Loucy (cell line): Measurements from ENCODE around the gene SBF2.

Experiments used
- H2AFZ ChIP-seq: fragments of 200-600 bp; sonication (generic); 2 replicates; pipeline ENCODE4 v1.6.0; 2016; ENCODE audit warnings: antibody characterized with exemption, mild to moderate bottlenecking, low read length, moderate library complexity
- H3F3A ChIP-seq: fragments of 200-600 bp; 2 replicates; pipeline ENCODE4 v1.6.0; 2016; ENCODE audit warnings: antibody characterized with exemption, low read depth, mild to moderate bottlenecking
- H3K27me3 ChIP-seq: fragments of 200-600 bp; sonication (generic); 2 replicates; pipeline ENCODE4 v1.6.1; 2014; ENCODE audit warnings: low read length, mild to moderate bottlenecking; ENCODE audit not compliant: insufficient read depth, poor library complexity, severe bottlenecking
- H3K36me3 ChIP-seq: fragments of 200-600 bp; sonication (generic); 2 replicates; pipeline ENCODE4 v1.6.1; 2016; ENCODE audit warnings: low read length; ENCODE audit not compliant: insufficient read depth
- H3K4me1 ChIP-seq: fragments of 200-600 bp; sonication (generic); 2 replicates; pipeline ENCODE4 v1.5.1; 2014; ENCODE audit warnings: low read length, mild to moderate bottlenecking; ENCODE audit not compliant: insufficient read depth, poor library complexity, severe bottlenecking
- H3K4me2 ChIP-seq: fragments of 200-600 bp; sonication (generic); 2 replicates; pipeline ENCODE4 v1.6.0; 2014; ENCODE audit warnings: antibody characterized with exemption, low read length, low read depth, mild to moderate bottlenecking; ENCODE audit not compliant: poor library complexity, severe bottlenecking
- H3K4me3 ChIP-seq: fragments of 200-600 bp; sonication (generic); 2 replicates; pipeline ENCODE4 v1.5.1; 2014; ENCODE audit warnings: low read length, mild to moderate bottlenecking, mixed read lengths; ENCODE audit not compliant: poor library complexity, severe bottlenecking
- H3K79me2 ChIP-seq: fragments of 200-600 bp; sonication (generic); 2 replicates; pipeline ENCODE4 v1.6.1; 2014; ENCODE audit warnings: low read length; ENCODE audit not compliant: insufficient read depth
- H3K9ac ChIP-seq: fragments of 200-600 bp; sonication (generic); 2 replicates; pipeline ENCODE4 v1.6.0; 2014; ENCODE audit warnings: mild to moderate bottlenecking, low read depth, low read length, moderate library complexity; ENCODE audit not compliant: poor library complexity, severe bottlenecking
- H3K9me2 ChIP-seq: fragments of 200-600 bp; sonication (generic); replicated peaks from 2 replicates; pipeline ENCODE4 v1.6.1; 2016; ENCODE audit warnings: low read depth, low read length, mixed read lengths
- H3K9me3 ChIP-seq: fragments of 200-600 bp; sonication (generic); 2 replicates; pipeline ENCODE4 v1.6.1; 2014; ENCODE audit warnings: mild to moderate bottlenecking, antibody characterized with exemption, low read length, low read depth; ENCODE audit not compliant: insufficient read depth
- H4K20me1 ChIP-seq: fragments of 200-600 bp; sonication (generic); 2 replicates; pipeline ENCODE4 v1.6.0; 2014; ENCODE audit warnings: antibody characterized with exemption, low read length, mild to moderate bottlenecking; ENCODE audit not compliant: insufficient read depth, poor library complexity, severe bottlenecking
- EZH2phosphoT487 ChIP-seq: fragments of 200-600 bp; IDR thresholded peaks from 2 replicates; pipeline ENCODE4 v1.6.1; 2018; ENCODE audit warnings: antibody characterized with exemption, mild to moderate bottlenecking, moderate library complexity, borderline replicate concordance
- TF ChIP-seq, protein P1 (sequence below): fragments of 200-600 bp; sonication (generic); conservative IDR thresholded peaks from 2 replicates; pipeline ENCODE4 v1.5.1; 2014; ENCODE audit warnings: mild to moderate bottlenecking, antibody characterized with exemption, low read length

SBF2 gene

DNA sequence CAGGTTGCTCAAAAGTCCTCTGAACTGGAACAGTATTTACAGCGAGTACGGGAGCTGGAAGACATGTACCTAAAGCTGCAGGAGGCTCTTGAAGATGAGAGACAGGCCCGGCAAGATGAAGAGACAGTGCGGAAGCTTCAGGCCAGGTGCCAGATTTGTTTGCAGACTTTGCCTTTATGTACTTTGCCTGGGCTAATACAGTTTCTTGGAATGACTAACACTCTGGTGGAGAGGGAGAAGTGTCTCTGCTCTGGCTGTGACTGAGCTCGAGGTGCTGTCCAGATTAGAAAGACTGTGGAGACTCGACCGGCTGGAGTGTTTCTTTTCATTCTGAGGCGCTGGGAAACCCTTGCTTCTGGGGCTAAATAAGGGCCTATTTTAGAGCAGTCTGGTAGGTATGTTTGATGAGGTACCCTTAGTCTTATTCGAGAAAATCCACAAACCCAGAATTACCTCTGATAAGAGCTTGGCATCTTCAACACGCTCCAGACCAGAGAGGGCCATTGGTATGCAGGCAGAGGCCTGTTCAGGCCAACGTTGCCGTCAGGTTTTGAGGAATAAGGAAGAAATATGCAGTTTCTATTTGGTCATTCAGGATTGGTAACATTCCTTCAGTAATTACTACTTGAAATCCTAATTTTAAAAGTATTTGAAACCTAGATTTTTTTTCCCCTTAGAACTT is 553.7 kb downstream of the SBF2 start:
- Histone ChIP-seq H4K20me1 (no peaks in the 10 kb centered on the region), H3K4me2 (no peak overlapping the region), H2AFZ (no peak overlapping the region), H3K9me2 (no peaks in the 10 kb centered on the region), H3K9ac (no peak overlapping the region), H3K4me1 (peaks cover 13% of the 10 kb centered on the region), H3K4me3 (no peak overlapping the region), H3K27me3 (no peaks in the 10 kb centered on the region), H3K79me2 (no peaks in the 10 kb centered on the region), H3K36me3 (peaks cover 48% of the 10 kb centered on the region; the same call in 1 of the 2 replicates), H3F3A (no peaks in the 10 kb centered on the region), H3K9me3 (peaks cover 9% of the 10 kb centered on the region; the same call in 1 of the 2 replicates)
- TF ChIP-seq EZH2phosphoT487: no peak
- TF ChIP-seq, protein P1, sequence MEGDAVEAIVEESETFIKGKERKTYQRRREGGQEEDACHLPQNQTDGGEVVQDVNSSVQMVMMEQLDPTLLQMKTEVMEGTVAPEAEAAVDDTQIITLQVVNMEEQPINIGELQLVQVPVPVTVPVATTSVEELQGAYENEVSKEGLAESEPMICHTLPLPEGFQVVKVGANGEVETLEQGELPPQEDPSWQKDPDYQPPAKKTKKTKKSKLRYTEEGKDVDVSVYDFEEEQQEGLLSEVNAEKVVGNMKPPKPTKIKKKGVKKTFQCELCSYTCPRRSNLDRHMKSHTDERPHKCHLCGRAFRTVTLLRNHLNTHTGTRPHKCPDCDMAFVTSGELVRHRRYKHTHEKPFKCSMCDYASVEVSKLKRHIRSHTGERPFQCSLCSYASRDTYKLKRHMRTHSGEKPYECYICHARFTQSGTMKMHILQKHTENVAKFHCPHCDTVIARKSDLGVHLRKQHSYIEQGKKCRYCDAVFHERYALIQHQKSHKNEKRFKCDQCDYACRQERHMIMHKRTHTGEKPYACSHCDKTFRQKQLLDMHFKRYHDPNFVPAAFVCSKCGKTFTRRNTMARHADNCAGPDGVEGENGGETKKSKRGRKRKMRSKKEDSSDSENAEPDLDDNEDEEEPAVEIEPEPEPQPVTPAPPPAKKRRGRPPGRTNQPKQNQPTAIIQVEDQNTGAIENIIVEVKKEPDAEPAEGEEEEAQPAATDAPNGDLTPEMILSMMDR: no peak

DNA sequence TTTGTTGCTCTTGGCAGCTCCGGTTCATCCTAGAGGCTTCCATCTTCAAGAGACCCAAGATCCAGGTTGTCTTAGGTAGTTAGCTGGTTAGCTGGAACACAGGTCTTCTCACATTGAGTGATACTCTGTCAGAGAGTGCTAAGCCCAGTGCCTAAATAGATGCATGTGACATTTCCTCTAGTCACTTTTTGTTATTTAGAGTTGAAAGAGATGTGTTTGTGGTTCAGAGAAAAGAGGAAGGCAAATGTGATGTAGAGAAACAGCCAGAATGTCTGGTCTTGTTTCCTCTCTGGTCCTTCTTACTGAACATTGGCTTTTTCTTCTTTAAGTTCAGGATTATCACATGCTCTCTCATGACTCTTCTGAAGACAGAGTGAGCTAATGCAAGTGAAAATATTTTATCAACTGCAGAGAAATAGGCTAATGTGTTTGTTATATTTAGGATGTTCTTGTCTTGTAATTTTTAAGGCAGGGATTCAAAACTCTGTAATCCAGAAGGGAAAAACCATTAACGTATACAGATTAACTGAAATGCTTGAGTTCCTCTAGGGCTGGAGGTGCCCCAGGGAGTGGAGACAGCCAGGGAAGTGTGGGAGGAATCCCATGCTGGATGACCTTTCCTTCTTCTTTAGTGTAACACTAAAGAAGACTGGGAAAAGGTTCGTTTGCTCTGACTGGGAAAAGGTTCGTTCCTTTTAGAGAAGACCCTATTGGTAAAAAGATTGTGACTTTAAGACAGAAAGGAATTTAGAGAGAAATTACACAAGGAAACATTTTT is 554.7 kb downstream of the SBF2 start:
- no peak overlapping the region for H3K9ac ChIP-seq
- H3K9me2 ChIP-seq: no peaks in the 10 kb centered on the region
- no peak overlapping the region for H3K4me3 ChIP-seq
- H3K9me3 ChIP-seq: peaks cover 7% of the 10 kb centered on the region; the same call in 1 of the 2 replicates
- no peaks in the 10 kb centered on the region for H3K79me2 ChIP-seq
- no peak overlapping the region for H2AFZ ChIP-seq
- H3K4me2 ChIP-seq: no peak overlapping the region
- H4K20me1 ChIP-seq: no peaks in the 10 kb centered on the region
- TF ChIP-seq, protein P1: no peak
- no peak for TF ChIP-seq EZH2phosphoT487
- no peaks in the 10 kb centered on the region for H3K27me3 ChIP-seq
- no peaks in the 10 kb centered on the region for H3F3A ChIP-seq
- peaks cover 10% of the 10 kb centered on the region for H3K4me1 ChIP-seq
- peaks cover 49% of the 10 kb centered on the region; the same call in 1 of the 2 replicates for H3K36me3 ChIP-seq

DNA sequence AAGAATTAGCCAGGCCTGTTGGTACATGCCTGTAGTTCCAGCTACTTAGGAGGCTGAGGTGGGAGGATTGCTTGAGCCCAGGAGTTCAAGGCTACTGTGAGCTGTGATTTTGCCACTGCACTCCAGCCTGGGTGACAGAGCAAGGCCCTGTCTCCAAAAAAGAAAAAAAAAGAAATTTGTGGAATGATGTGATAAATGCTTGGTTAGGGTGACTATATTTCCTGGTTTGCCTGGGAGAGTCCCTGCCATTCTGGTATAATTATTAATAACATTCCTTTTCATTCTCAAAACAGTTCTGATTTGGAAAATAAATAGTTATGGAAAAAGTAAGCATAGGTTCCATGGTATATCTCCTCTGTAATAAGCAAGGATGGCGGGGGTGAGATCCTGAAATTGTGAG is 555.3 kb downstream of the SBF2 start:
- TF ChIP-seq, protein P1: no peak
- no peak for TF ChIP-seq EZH2phosphoT487
- Histone ChIP-seq H2AFZ (no peak overlapping the region), H3K9me3 (peaks cover 4% of the 10 kb centered on the region; the same call in 1 of the 2 replicates), H3K9ac (no peak overlapping the region), H3K27me3 (no peaks in the 10 kb centered on the region), H3K4me1 (peaks cover 10% of the 10 kb centered on the region), H3F3A (no peaks in the 10 kb centered on the region), H3K79me2 (no peaks in the 10 kb centered on the region), H3K4me3 (no peak overlapping the region), H3K36me3 (peaks cover 49% of the 10 kb centered on the region; the same call in 1 of the 2 replicates), H4K20me1 (no peaks in the 10 kb centered on the region), H3K9me2 (no peaks in the 10 kb centered on the region), H3K4me2 (no peak overlapping the region)
